Muscle of leg (tissue), 11 donors: Measurements from ENCODE around the gene STX8. TPM values are rescaled to one million over a fixed set of nuclear protein-coding genes. Genes with fewer than 3 reads are reported as not detected.

Experiments
- DNase-seq: peaks from one replicate; pipeline ENCODE4 v3.0.0; 2013
- H3K27ac ChIP-seq: one replicate; pipeline ENCODE4 v1.5.1; 2013; ENCODE audit warnings: mild to moderate bottlenecking, low read length, control low read depth
- H3K27me3 ChIP-seq: one replicate; pipeline ENCODE4 v1.6.1; 2013; ENCODE audit warnings: low read length; ENCODE audit not compliant: control insufficient read depth, insufficient read depth
- H3K36me3 ChIP-seq: one replicate; pipeline ENCODE4 v1.6.1; 2013; ENCODE audit warnings: low read length; ENCODE audit not compliant: control insufficient read depth, insufficient read depth
- H3K4me1 ChIP-seq: one replicate; pipeline ENCODE4 v1.6.1; 2013; ENCODE audit warnings: low read length; ENCODE audit not compliant: control insufficient read depth, insufficient read depth
- H3K4me3 ChIP-seq: one replicate; pipeline ENCODE4 v1.5.1; 2013; ENCODE audit warnings: low read length, control low read depth
- H3K9me3 ChIP-seq: replicated peaks from 2 replicates; pipeline ENCODE4 v1.6.1; 2013; ENCODE audit warnings: low read depth, low read length; ENCODE audit not compliant: control insufficient read depth
- WGBS: methylation state at CpG from one replicate; pipeline ENCODE4 v1.1.5; 2013; ENCODE audit warnings: missing lambda C conversion rate; ENCODE audit not compliant: insufficient coverage; 5-methylcytosine and 5-hydroxymethylcytosine counted together
- polyA plus RNA-seq, 8 donors: library from polyadenylated mRNA; unstranded; fragments of 120-200 nt; gene quantifications; one replicate each; pipeline versions ENCODE4 v1.2.1 to v1.2.3, GENCODE V29; 2013; ENCODE audit warnings: inconsistent platforms in 1 of 8, low replicate concordance in 1 of 8; ENCODE audit not compliant: insufficient read length in 8 of 8, insufficient read depth in 1 of 8
- total RNA-seq: library from RNA; stranded (reverse); fragments of 120-200 nt; gene quantifications from one replicate; pipeline ENCODE4 v1.2.4, GENCODE V29; 2013

STX8 gene
- total and polyA plus RNA-seq, 9 donors, result 39.1 to 68.8 (median 46.2) TPM

GRCh38 chr17:9478889-9479288 is 96.7 kb downstream of the STX8 start:
- no peak for DNase-seq
- no CpG with 5 or more reads among the region's 3 CpGs for WGBS

GRCh38 chr17:9475101-9475658 is 100.4 kb downstream of the STX8 start:
- Histone ChIP-seq H3K36me3 (no peaks in the 10 kb centered on the region), H3K27me3 (no peaks in the 10 kb centered on the region), H3K4me1 (peaks cover 4% of the 10 kb centered on the region), H3K27ac (no peak overlapping the region), H3K9me3 (no peaks in the 10 kb centered on the region), H3K4me3 (no peak overlapping the region)
- 83% methylated on average over 4 of the region's 4 CpGs for WGBS
- DNase-seq, result peak; percentile 25

More at GRCh38 chr17:9478889-9479288, 96.7 kb downstream of the STX8 start:
- Histone ChIP-seq H3K27me3 (no peaks in the 10 kb centered on the region), H3K9me3 (no peaks in the 10 kb centered on the region), H3K4me1 (no peaks in the 10 kb centered on the region), H3K27ac (no peak overlapping the region), H3K4me3 (no peak overlapping the region), H3K36me3 (no peaks in the 10 kb centered on the region)

GRCh38 chr17:9473711-9474110 is 101.9 kb downstream of the STX8 start:
- Histone ChIP-seq H3K9me3 (no peaks in the 10 kb centered on the region), H3K27me3 (no peaks in the 10 kb centered on the region), H3K4me3 (no peak overlapping the region), H3K4me1 (peaks cover 4% of the 10 kb centered on the region), H3K36me3 (no peaks in the 10 kb centered on the region), H3K27ac (no peak overlapping the region)
- WGBS, result 90% methylated on average over 2 of the region's 4 CpGs
- no peak for DNase-seq

DNA sequence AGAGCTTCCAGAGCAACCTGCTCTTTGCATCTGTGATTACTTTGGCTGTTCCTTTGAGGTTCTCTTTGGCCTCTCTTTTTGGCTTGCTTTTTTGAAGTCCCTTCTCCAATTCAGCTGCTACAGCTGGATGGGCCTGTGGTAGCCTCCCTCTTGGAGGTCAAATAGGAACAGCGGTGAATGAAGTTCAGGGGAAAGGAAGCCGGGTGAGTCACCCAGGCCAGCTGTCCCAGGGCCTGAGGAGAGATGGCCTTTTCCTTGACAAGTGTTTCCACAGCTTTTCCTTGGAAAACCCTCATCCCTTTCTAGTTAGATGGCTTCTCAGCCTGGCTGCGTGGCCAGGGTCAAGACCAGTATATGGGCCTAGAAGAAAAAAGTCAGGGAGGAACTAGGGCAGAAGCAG is 103.1 kb downstream of the STX8 start:
- no peaks in the 10 kb centered on the region for H3K27me3 ChIP-seq
- peaks cover 5% of the 10 kb centered on the region for H3K4me1 ChIP-seq
- WGBS, result 80% methylated on average over 1 of the region's 3 CpGs
- H3K4me3 ChIP-seq, result no peak overlapping the region
- H3K36me3 ChIP-seq, result no peaks in the 10 kb centered on the region
- peak; percentile 70 for DNase-seq
- H3K9me3 ChIP-seq, result no peaks in the 10 kb centered on the region
- no peak overlapping the region for H3K27ac ChIP-seq

- Histone ChIP-seq H3K27me3 (no peaks in the 10 kb centered on the region), H3K9me3 (no peaks in the 10 kb centered on the region), H3K4me1 (peaks cover 7% of the 10 kb centered on the region), H3K27ac (no peak overlapping the region), H3K36me3 (no peaks in the 10 kb centered on the region), H3K4me3 (no peak overlapping the region)
- WGBS, result no CpG with 5 or more reads among the region's 5 CpGs
- DNase-seq, result no peak
These were observed 103.5 kb downstream of the STX8 start for GRCh38 chr17:9472094-9472493.

GRCh38 chr17:9470171-9470570 is 105.4 kb downstream of the STX8 start:
- WGBS, result 26% methylated on average over 3 of the region's 4 CpGs

DNA sequence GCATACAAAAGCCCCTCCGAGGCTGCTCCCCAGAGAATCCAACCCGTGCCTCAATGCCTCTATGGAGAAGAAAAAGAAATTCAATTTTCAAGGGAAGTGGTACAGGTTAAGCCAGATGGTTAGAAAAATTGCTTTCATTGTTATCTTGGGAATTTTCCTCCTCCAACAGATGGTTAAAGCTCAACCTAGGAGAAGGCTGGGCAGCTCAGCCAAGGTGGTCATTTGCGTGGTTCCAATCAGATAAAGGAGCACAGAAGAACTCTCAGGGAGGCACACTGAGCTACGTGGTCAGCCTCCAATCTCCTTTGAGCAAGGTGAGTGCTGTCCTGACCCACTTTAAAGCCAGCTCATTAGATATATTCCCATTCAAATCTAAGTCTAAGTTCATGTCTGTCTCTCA is 106.7 kb downstream of the STX8 start:
- WGBS, result 88% methylated on average over 2 of the region's 4 CpGs
- H3K9me3 ChIP-seq, result no peaks in the 10 kb centered on the region

More at GRCh38 chr17:9470171-9470570, 105.4 kb downstream of the STX8 start:
- no peaks in the 10 kb centered on the region for H3K9me3 ChIP-seq
- H3K4me1 ChIP-seq, result peaks cover 10% of the 10 kb centered on the region
- no peaks in the 10 kb centered on the region for H3K27me3 ChIP-seq
- no peak overlapping the region for H3K4me3 ChIP-seq
- no peak overlapping the region for H3K27ac ChIP-seq
- DNase-seq, result peak; percentile 61
- no peaks in the 10 kb centered on the region for H3K36me3 ChIP-seq

DNA sequence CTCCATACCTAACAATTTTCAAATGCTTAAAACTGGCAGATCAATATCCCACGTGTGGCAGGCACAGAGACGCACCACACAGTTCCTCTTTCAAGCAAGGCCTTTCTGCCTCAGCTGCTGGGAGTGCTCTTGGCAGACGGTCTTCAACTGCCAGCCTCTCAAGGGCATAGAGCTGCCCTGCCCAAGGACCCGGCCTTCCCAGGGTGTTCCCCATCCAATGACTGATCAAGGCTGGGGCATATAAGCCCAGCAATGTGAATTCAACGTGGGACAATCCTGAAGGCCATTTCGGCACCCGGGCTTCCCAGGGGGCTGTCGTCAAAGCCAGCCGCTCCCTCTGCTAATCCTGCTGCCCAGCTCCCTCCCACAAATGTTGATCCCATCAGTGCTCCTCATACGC is 107.1 kb downstream of the STX8 start:
- Histone ChIP-seq H3K36me3 (no peaks in the 10 kb centered on the region), H3K27me3 (no peaks in the 10 kb centered on the region), H3K9me3 (no peaks in the 10 kb centered on the region), H3K4me1 (peaks cover 10% of the 10 kb centered on the region), H3K4me3 (no peak overlapping the region), H3K27ac (no peak overlapping the region)
- no peak for DNase-seq
- WGBS, result 78% methylated on average over 9 of the region's 10 CpGs

More for the DNA sequence above, 106.7 kb downstream of the STX8 start:
- Histone ChIP-seq H3K27ac (no peak overlapping the region), H3K4me3 (no peak overlapping the region), H3K4me1 (peaks cover 10% of the 10 kb centered on the region), H3K27me3 (no peaks in the 10 kb centered on the region), H3K36me3 (no peaks in the 10 kb centered on the region)
- no peak for DNase-seq

DNA sequence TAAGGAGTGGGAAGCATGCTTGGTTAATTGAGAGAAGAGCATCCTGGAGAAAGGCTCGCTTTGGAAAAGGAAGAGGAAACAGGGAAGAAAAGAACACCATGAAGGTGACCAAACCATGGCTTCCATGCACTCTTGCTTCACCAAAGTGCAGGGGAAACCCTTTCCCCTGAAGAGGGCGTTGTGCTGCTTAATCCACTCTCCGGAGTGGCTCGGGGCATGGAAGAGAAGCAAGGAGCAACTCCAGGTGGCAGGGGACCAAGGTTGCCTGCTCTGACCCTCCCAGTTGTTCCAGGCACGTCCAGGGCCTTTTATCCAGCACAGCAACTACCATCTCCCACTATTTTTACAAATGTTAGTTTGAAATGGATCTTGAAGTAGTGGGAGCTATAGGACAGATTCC is 108.1 kb downstream of the STX8 start:
- Histone ChIP-seq H3K4me3 (no peak overlapping the region), H3K27me3 (no peaks in the 10 kb centered on the region), H3K4me1 (peaks cover 7% of the 10 kb centered on the region), H3K36me3 (no peaks in the 10 kb centered on the region), H3K9me3 (no peaks in the 10 kb centered on the region), H3K27ac (no peak overlapping the region)
- no peak for DNase-seq
- WGBS, result 60% methylated on average over 1 of the region's 5 CpGs

DNA sequence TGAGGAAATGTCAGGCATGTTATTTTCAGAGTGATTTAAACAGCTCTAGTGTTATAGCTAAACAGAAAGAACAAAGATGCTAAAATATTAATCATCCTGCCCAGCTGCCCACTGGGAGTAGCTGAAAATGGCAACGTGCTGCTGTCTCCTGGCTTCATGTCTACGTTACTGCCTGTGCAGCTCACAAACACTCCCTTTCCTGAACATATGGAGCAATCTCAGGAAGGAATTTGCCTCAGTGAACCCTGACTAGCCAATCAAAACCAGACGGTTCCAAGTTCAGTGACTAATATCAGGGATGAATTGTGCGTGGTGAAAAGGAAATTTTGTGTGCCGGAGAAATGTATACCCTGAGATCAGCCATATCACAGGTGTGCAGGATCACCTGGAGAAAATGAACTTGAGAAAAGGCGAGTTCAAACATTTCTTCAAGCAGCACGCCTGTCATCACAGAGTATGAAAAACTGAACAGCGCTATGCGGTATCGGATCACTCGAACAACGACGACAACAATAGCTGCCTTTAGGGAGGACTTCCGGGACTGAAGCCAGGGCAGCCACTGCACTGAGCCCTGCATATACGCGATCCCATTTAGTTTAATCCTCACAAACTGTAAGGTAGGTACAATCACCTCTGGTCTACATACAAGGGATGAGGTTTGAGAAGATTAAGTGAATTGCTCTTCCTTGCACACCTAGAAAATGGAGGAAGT is 110.3 kb downstream of the STX8 start:
- Histone ChIP-seq H3K9me3 (no peaks in the 10 kb centered on the region), H3K4me3 (no peak overlapping the region), H3K27me3 (no peaks in the 10 kb centered on the region), H3K36me3 (no peaks in the 10 kb centered on the region), H3K27ac (no peak overlapping the region), H3K4me1 (peaks cover 6% of the 10 kb centered on the region)
- DNase-seq, result peak; percentile 64
- 29% methylated on average over 8 of the region's 16 CpGs for WGBS
